Astrocyte (in vitro differentiated cells and primary cell): Measurements from ENCODE around the gene CLPSL1. TPM values are rescaled to one million over a fixed set of nuclear protein-coding genes. Genes with fewer than 3 reads are reported as not detected.
A peak's percentile ranks its signal among the peaks of the same experiment; 100 is the strongest.
"Not testable (repeated sequence)": the region's sequence is repeated elsewhere in the genome, so short reads cannot be mapped to it uniquely, and the experiment has no call there.

Experiments used
- DNase-seq: peaks from one replicate; pipeline ENCODE4 v3.0.0-alpha.2; 2010; ENCODE audit warnings: low read depth
- FAIRE-seq: peaks from 2 replicates; lab custom pipeline; 2011; peaks lifted over from hg19 to GRCh38; lab: Jason Lieb, UNC
- H2AFZ ChIP-seq: 2 replicates; pipeline ENCODE4 v1.6.0; 2012; ENCODE audit warnings: low read depth, low read length, inconsistent platforms
- H3K27ac ChIP-seq: 2 replicates; pipeline ENCODE4 v1.5.1; 2011; ENCODE audit warnings: low read depth, low read length, inconsistent platforms
- H3K27me3 ChIP-seq: 2 replicates; pipeline ENCODE4 v1.6.0; 2011; ENCODE audit warnings: low read length, inconsistent platforms; ENCODE audit not compliant: insufficient read depth
- H3K36me3 ChIP-seq: 2 replicates; pipeline ENCODE4 v1.5.1; 2011; ENCODE audit warnings: low read length, inconsistent platforms; ENCODE audit not compliant: insufficient read depth
- H3K4me1 ChIP-seq: 2 replicates; pipeline ENCODE4 v1.5.1; 2011; ENCODE audit warnings: low read length, inconsistent platforms; ENCODE audit not compliant: insufficient read depth
- H3K4me2 ChIP-seq: 2 replicates; pipeline ENCODE4 v1.6.0; 2012; ENCODE audit warnings: low read length, inconsistent platforms
- H3K4me3 ChIP-seq: 2 replicates; pipeline ENCODE4 v1.5.1; 2011; ENCODE audit warnings: low read depth, mild to moderate bottlenecking, low read length, inconsistent platforms; ENCODE audit not compliant: insufficient read depth
- H3K79me2 ChIP-seq: 2 replicates; pipeline ENCODE4 v1.6.0; 2012; ENCODE audit warnings: mild to moderate bottlenecking, low read length, inconsistent platforms; ENCODE audit not compliant: insufficient read depth
- H3K9ac ChIP-seq: 2 replicates; pipeline ENCODE4 v1.6.0; 2012; ENCODE audit warnings: mild to moderate bottlenecking, low read length, inconsistent platforms
- H3K9me3 ChIP-seq: 2 replicates; pipeline ENCODE4 v1.5.1; 2012; ENCODE audit warnings: low read depth, mild to moderate bottlenecking, low read length, inconsistent platforms; ENCODE audit not compliant: insufficient read depth
- H4K20me1 ChIP-seq: 2 replicates; pipeline ENCODE4 v1.6.0; 2012; ENCODE audit warnings: low read length, inconsistent platforms; ENCODE audit not compliant: insufficient read depth
- H3K27ac Mint-ChIP-seq: one replicate; pipeline ENCODE4 v1.8.0; 2021; ENCODE audit warnings: mild to moderate bottlenecking, mixed read lengths; ENCODE audit not compliant: unreplicated experiment
- H3K27me3 Mint-ChIP-seq: one replicate; pipeline ENCODE4 v1.8.0; 2021; ENCODE audit warnings: low read depth, mixed read lengths; ENCODE audit not compliant: unreplicated experiment
- H3K36me3 Mint-ChIP-seq: one replicate; pipeline ENCODE4 v1.8.0; 2021; ENCODE audit warnings: low read depth, mixed read lengths; ENCODE audit not compliant: unreplicated experiment
- H3K4me1 Mint-ChIP-seq: one replicate; pipeline ENCODE4 v1.8.0; 2021; ENCODE audit warnings: low read depth, mixed read lengths; ENCODE audit not compliant: unreplicated experiment
- H3K4me3 Mint-ChIP-seq: one replicate; pipeline ENCODE4 v1.8.0; 2021; ENCODE audit warnings: mild to moderate bottlenecking, moderate library complexity, mixed read lengths; ENCODE audit not compliant: unreplicated experiment
- H3K9me3 Mint-ChIP-seq: one replicate; pipeline ENCODE4 v1.8.0; 2021; ENCODE audit warnings: mild to moderate bottlenecking, mixed read lengths; ENCODE audit not compliant: unreplicated experiment
- EZH2 ChIP-seq: IDR thresholded peaks from 2 replicates; pipeline ENCODE4 v1.6.1; 2012; ENCODE audit warnings: mild to moderate bottlenecking, low read length, inconsistent platforms; ENCODE audit not compliant: insufficient read depth
- total RNA-seq: library from RNA; stranded (reverse); gene quantifications from 2 replicates; pipeline ENCODE4 v1.2.1, GENCODE V29; 2021
- TF ChIP-seq, protein P1 (sequence below): IDR thresholded peaks from 2 replicates; pipeline ENCODE4 v1.5.1; 2011; ENCODE audit warnings: low read depth, mild to moderate bottlenecking, inconsistent platforms, low read length, moderate library complexity; ENCODE audit not compliant: insufficient read depth

The CLPSL1 gene
- total RNA-seq, 1 donor from 2014 or later: not detected

DNA sequence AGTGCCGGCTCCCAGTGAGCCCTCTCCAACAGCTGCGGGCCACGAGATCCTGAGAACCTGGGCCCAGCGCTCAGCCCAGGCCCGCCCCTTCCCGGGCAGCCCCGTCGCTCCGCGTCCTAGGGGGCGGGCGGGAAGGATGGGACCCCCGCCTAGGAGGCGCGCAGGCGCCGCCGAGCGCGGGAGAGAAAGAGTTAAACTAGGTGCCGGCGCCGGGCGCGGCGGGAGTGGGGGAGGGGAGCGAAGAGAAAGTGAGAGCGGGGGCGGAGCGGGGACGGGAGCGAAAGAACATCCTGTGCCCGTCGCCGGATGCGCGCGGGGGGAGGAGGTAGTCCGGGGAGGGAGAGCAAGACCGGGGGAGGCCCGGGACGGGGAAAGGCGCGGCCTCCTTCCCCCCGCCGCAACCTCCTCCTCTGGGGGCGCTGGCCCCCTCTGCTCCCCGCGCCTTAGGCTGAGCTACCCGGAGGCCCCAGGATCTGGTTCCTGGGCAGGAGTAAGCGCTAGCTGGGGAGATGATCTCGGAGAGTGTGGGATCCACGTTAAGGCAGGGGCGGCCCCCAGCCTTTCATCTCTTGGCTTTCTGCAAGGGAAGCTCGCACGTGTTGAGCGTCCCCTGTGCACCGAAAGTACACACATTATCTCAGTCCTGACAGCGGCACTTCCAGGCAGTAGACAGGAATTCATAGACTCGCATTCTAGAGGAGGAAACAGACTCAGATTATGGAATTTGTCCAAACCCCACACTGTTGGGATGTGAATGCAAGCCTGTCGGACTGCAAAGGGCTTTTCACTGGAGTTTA, 48.9 kb upstream of the CLPSL1 start:
- Mint-ChIP-seq H3K27ac (peak overlapping the region; percentile 96), H3K4me1 (peaks cover 20% of the 10 kb centered on the region), H3K36me3 (no peaks in the 10 kb centered on the region), H3K27me3 (peaks cover 24% of the 10 kb centered on the region), H3K4me3 (peak overlapping the region; percentile 86), H3K9me3 (no peaks in the 10 kb centered on the region)
- no peak for TF ChIP-seq EZH2
- TF ChIP-seq, protein P1, sequence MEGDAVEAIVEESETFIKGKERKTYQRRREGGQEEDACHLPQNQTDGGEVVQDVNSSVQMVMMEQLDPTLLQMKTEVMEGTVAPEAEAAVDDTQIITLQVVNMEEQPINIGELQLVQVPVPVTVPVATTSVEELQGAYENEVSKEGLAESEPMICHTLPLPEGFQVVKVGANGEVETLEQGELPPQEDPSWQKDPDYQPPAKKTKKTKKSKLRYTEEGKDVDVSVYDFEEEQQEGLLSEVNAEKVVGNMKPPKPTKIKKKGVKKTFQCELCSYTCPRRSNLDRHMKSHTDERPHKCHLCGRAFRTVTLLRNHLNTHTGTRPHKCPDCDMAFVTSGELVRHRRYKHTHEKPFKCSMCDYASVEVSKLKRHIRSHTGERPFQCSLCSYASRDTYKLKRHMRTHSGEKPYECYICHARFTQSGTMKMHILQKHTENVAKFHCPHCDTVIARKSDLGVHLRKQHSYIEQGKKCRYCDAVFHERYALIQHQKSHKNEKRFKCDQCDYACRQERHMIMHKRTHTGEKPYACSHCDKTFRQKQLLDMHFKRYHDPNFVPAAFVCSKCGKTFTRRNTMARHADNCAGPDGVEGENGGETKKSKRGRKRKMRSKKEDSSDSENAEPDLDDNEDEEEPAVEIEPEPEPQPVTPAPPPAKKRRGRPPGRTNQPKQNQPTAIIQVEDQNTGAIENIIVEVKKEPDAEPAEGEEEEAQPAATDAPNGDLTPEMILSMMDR: no peak
- no peaks in the 10 kb centered on the region for H3K79me2 ChIP-seq
- FAIRE-seq: no peak
- H3K27me3 ChIP-seq: no peaks in the 10 kb centered on the region
- peaks cover 26% of the 10 kb centered on the region for H3K4me1 ChIP-seq
- H4K20me1 ChIP-seq: no peaks in the 10 kb centered on the region
- no peaks in the 10 kb centered on the region for H3K36me3 ChIP-seq
- H3K4me2 ChIP-seq: peak overlapping the region; percentile 88
- no peaks in the 10 kb centered on the region for H3K9me3 ChIP-seq
- peak overlapping the region; percentile 85 for H2AFZ ChIP-seq
- peak overlapping the region; percentile 70 for H3K27ac ChIP-seq
- H3K4me3 ChIP-seq: peak overlapping the region; percentile 64
- H3K9ac ChIP-seq: peak overlapping the region; percentile 83
- peak; percentile 81 for DNase-seq

DNA sequence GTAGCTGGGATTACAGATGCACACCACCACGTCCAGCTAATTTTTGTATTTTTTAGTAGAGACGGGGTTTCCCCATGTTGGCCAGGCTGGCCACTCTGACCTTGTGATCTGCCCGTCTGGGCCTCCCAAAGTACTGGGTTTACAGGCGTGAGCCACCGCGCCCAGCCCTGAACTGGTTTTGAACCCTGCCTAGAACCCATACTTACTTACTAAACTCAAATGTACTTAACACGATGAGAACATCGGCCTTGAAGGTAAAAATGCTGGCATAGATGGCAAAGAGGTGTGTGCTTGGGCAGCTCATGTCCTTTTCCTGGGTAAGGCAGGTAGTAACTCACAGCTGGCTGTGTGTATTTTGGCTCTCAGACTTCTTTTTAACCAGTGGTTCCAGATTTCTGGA, 47.2 kb upstream of the CLPSL1 start:
- H3K9me3 Mint-ChIP-seq: no peaks in the 10 kb centered on the region
- no peak overlapping the region for H3K4me3 ChIP-seq
- H3K36me3 ChIP-seq: no peaks in the 10 kb centered on the region
- H3K36me3 Mint-ChIP-seq: no peaks in the 10 kb centered on the region
- no peak for FAIRE-seq
- H3K27ac ChIP-seq: no peak overlapping the region
- H3K79me2 ChIP-seq: no peaks in the 10 kb centered on the region
- H3K4me2 ChIP-seq: no peak overlapping the region
- H3K27me3 Mint-ChIP-seq: peaks cover 24% of the 10 kb centered on the region
- H3K27me3 ChIP-seq: no peaks in the 10 kb centered on the region
- H3K27ac Mint-ChIP-seq: no peak overlapping the region
- no peaks in the 10 kb centered on the region for H4K20me1 ChIP-seq
- H3K4me3 Mint-ChIP-seq: no peak overlapping the region
- peaks cover 11% of the 10 kb centered on the region for H3K4me1 ChIP-seq
- H3K4me1 Mint-ChIP-seq: peaks cover 11% of the 10 kb centered on the region
- no peak overlapping the region for H3K9ac ChIP-seq
- DNase-seq: no peak
- no peak overlapping the region for H2AFZ ChIP-seq
- H3K9me3 ChIP-seq: no peaks in the 10 kb centered on the region
- TF ChIP-seq, protein P1: no peak
- no peak for TF ChIP-seq EZH2

DNA sequence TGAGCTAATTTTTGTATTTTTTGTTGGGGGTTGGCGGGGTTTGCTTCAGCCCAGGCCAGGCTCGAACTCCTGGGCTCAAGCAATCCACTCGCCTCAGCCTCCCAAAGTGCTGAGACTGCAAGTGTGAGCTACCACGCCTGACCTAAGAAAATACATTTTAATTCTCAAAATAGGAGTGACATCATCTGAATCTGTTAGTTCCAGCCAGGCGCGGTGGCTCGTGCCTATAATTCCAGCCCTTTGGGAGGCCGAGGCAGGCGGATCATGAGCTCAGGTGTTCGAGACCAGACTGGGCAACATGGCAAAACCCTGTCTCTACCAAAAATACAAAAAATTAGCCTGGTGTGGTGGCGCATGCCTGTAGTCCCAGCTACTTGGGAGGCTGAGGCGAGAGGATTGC, 46.5 kb upstream of the CLPSL1 start:
- not testable (repeated sequence) for H3K4me2 ChIP-seq, DNase-seq, FAIRE-seq, H3K4me3 Mint-ChIP-seq, H3K27ac Mint-ChIP-seq, H3K36me3 Mint-ChIP-seq, H3K4me3 ChIP-seq, H3K9me3 ChIP-seq, H3K79me2 ChIP-seq, H3K4me1 Mint-ChIP-seq, H3K27me3 ChIP-seq, H3K9ac ChIP-seq, H4K20me1 ChIP-seq, H3K27ac ChIP-seq, H3K36me3 ChIP-seq, H3K9me3 Mint-ChIP-seq, H2AFZ ChIP-seq
- H3K4me1 ChIP-seq: peaks cover 11% of the 10 kb centered on the region
- peaks cover 22% of the 10 kb centered on the region for H3K27me3 Mint-ChIP-seq
